H1 (cell line): ENCODE data around the gene TRMT61A. TPM values are rescaled to one million over a fixed set of nuclear protein-coding genes. Genes with fewer than 3 reads are reported as not detected.

Source experiments
- BCL11A ChIP-seq, 2 experiments: IDR thresholded peaks; one replicate each; pipeline ENCODE4 v1.6.1; 2011; ENCODE audit warnings: low read depth in 2 of 2, low read length in 2 of 2, mild to moderate bottlenecking in 2 of 2
- CHD7 ChIP-seq: fragments of 300-600 bp; sonication (generic); IDR thresholded peaks from 2 replicates; pipeline ENCODE4 v1.7.1; 2012; ENCODE audit warnings: low read length, moderate library complexity, mild to moderate bottlenecking, inconsistent platforms; ENCODE audit not compliant: insufficient replicate concordance
- JUN ChIP-seq: IDR thresholded peaks from 2 replicates; pipeline ENCODE4 v1.6.1; 2011; ENCODE audit warnings: low read depth, mild to moderate bottlenecking, improper control_type of control experiment, low read length
- POU5F1 ChIP-seq: IDR thresholded peaks from 2 replicates; pipeline ENCODE4 v1.6.1; 2011; ENCODE audit warnings: low read depth, mild to moderate bottlenecking, low read length, moderate library complexity
- SAP30 ChIP-seq: fragments of 300-600 bp; sonication (generic); IDR thresholded peaks from 2 replicates; pipeline ENCODE4 v1.7.1; 2012; ENCODE audit warnings: low read length, moderate library complexity, mild to moderate bottlenecking, inconsistent platforms; ENCODE audit not compliant: insufficient read depth, insufficient replicate concordance
- SP1 ChIP-seq: IDR thresholded peaks from 2 replicates; pipeline ENCODE4 v1.6.1; 2011; ENCODE audit warnings: low read depth, low read length
- USF2 ChIP-seq: IDR thresholded peaks from 2 replicates; pipeline ENCODE4 v1.6.1; 2011; ENCODE audit warnings: low read length, improper control_type of control experiment
- polyA plus RNA-seq, 7 experiments: library from polyadenylated mRNA; depleted of rRNA in 3 of 7; stranded (reverse) in 5 of 7; unstranded in 2 of 7; fragments of >200 nt in 5 of 7; fragments of 200-250 nt in 2 of 7; gene quantifications; 1 replicate in 5 of 7; 2 replicates in 1 of 7; 4 replicates in 1 of 7; pipeline versions ENCODE4 v1.2.1 to v1.2.3, GENCODE V29; 2011 to 2013; ENCODE audit warnings: missing spikeins in 2 of 7, mixed read lengths in 2 of 7
- total RNA-seq: library from RNA; stranded (reverse); fragmentation: NEBNext Ultra II Directional; extraction: Animal tissue kit (Norgen Biotek cat#: 25700); gene quantifications from 2 replicates; pipeline ENCODE4 v1.2.1, GENCODE V29; 2021

Gene TRMT61A
- total and polyA plus RNA-seq, 2 of the 8 experiments (the other 6 are each of a cell fraction or from before 2014, with no cell fraction given) = 15.8 to 19.0 TPM

GRCh38 chr14:103563844-103564505 lies 35.0 kb downstream of the TRMT61A start (continued):
- TF ChIP-seq CHD7 (no peak), SAP30 (no peak), POU5F1 (no peak), JUN (no peak), BCL11A (IDR thresholded peaks at IDR 0.05; ENCODE audit: low read depth in 2 of 2, low read length in 2 of 2) (no peak), USF2 (no peak), SP1 (no peak)
